Measurements from ENCODE around the gene FLVCR1.
"Not testable (repeated sequence)": the region's sequence is repeated elsewhere in the genome, so short reads cannot be mapped to it uniquely, and the experiment has no call there.

Gene FLVCR1

GRCh38 chr1:212833211-212834207, 24.6 kb upstream of the FLVCR1 start:
- H3K4me3 ChIP-seq (ENCODE audit: low read depth, low read length); H3K36me3 ChIP-seq (ENCODE audit: control insufficient read depth, insufficient read depth, low read length); H3K9ac ChIP-seq (ENCODE audit: low read depth, low read length); H3K9me3 ChIP-seq (ENCODE audit: control insufficient read depth, insufficient read depth, low read length); H3K4me1 ChIP-seq (ENCODE audit: control insufficient read depth, insufficient read depth, low read length); H3K27me3 ChIP-seq (ENCODE audit: control insufficient read depth, insufficient read depth, low read length): not testable (repeated sequence)

GRCh38 chr1:212838145-212838544, 19.9 kb upstream of the FLVCR1 start:
- H3K4me1 ChIP-seq (ENCODE audit: control insufficient read depth, insufficient read depth, low read length): no peaks in the 10 kb centered on the region
- no peaks in the 10 kb centered on the region for H3K36me3 ChIP-seq (ENCODE audit: control insufficient read depth, insufficient read depth, low read length)
- H3K27me3 ChIP-seq (ENCODE audit: control insufficient read depth, insufficient read depth, low read length): no peaks in the 10 kb centered on the region
- H3K9me3 ChIP-seq (ENCODE audit: control insufficient read depth, insufficient read depth, low read length): no peaks in the 10 kb centered on the region
- no peak overlapping the region for H3K4me3 ChIP-seq (ENCODE audit: low read depth, low read length)
- H3K9ac ChIP-seq (ENCODE audit: low read depth, low read length): no peak overlapping the region

- H3K9ac ChIP-seq (ENCODE audit: low read depth, low read length); H3K9me3 ChIP-seq (ENCODE audit: control insufficient read depth, insufficient read depth, low read length); H3K4me1 ChIP-seq (ENCODE audit: control insufficient read depth, insufficient read depth, low read length); H3K27me3 ChIP-seq (ENCODE audit: control insufficient read depth, insufficient read depth, low read length); H3K36me3 ChIP-seq (ENCODE audit: control insufficient read depth, insufficient read depth, low read length); H3K4me3 ChIP-seq (ENCODE audit: low read depth, low read length): not testable (repeated sequence)
These were observed 13.6 kb upstream of the FLVCR1 start for GRCh38 chr1:212844521-212844920.

DNA sequence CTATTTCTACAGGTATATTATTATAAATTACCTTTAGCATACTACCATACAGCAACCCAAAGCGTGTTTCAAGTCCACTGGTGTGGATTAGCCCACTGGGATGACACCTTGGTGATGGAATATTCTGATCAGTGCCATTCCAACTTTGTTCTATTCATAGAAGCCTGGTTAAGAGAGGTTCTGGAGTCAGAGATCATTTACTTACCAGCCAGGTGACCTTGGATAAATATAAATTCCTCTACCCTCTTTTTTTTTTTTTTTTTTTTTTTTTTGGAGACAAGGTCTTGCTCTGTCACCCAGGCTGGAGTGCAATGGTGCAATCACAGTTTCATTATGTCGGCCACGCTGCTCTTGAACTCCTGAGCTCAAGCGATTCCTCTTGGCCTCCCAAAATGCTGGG, 10.5 kb upstream of the FLVCR1 start, which contains the start of gene SPATA45:
Gene SPATA45, minus strand, starts transcription at position 101 of the 400 bp plus-strand sequence. CDS start 11,500 bp downstream, outside the sequence.
- no peaks in the 10 kb centered on the region for H3K9me3 ChIP-seq (ENCODE audit: control insufficient read depth, insufficient read depth, low read length)
- H3K27me3 ChIP-seq (ENCODE audit: control insufficient read depth, insufficient read depth, low read length): no peaks in the 10 kb centered on the region
- peaks cover under 1% of the 10 kb centered on the region for H3K4me1 ChIP-seq (ENCODE audit: control insufficient read depth, insufficient read depth, low read length)
- no peak within 1 kb of the TSS for H3K4me3 ChIP-seq (ENCODE audit: low read depth, low read length)
- H3K36me3 ChIP-seq (ENCODE audit: control insufficient read depth, insufficient read depth, low read length): no peaks in the 10 kb centered on the region
- no peak within 1 kb of the TSS for H3K9ac ChIP-seq (ENCODE audit: low read depth, low read length)

DNA sequence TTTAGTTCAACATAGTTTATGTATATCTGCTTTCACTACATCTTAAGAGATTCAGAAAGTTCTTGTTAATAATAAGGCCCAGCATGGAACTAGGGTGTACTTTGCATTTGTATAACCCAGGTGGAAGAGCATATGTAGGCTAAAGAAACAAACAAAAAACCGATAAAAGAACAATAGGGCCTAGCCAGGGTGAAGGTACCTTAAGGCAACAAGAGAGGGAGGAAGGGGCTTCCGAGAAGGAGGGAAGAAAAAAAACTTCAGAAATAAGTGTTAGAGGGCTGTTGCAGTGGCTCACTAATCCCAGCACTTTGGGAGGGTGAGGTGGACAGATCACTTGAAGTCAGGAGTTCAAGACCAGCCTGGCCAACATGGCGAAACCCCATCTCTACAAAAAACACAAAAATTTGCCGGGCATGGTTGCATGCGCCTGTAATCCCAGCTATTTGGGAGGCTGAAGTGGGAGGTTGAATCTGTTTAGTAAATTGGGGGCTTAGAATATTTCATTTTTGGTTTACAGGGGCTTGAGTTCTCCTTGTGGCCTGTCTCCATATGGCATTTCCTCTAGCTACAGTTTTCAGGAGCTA, 5.9 kb upstream of the FLVCR1 start:
- no peak overlapping the region for H3K4me3 ChIP-seq (ENCODE audit: low read depth, low read length)
- peaks cover 6% of the 10 kb centered on the region for H3K4me1 ChIP-seq (ENCODE audit: control insufficient read depth, insufficient read depth, low read length)
- H3K9ac ChIP-seq (ENCODE audit: low read depth, low read length): no peak overlapping the region
- no peaks in the 10 kb centered on the region for H3K9me3 ChIP-seq (ENCODE audit: control insufficient read depth, insufficient read depth, low read length)
- H3K36me3 ChIP-seq (ENCODE audit: control insufficient read depth, insufficient read depth, low read length): no peaks in the 10 kb centered on the region
- H3K27me3 ChIP-seq (ENCODE audit: control insufficient read depth, insufficient read depth, low read length): no peaks in the 10 kb centered on the region

GRCh38 chr1:212853658-212854057, 4.4 kb upstream of the FLVCR1 start:
- no peak overlapping the region for H3K4me3 ChIP-seq (ENCODE audit: low read depth, low read length)
- no peaks in the 10 kb centered on the region for H3K36me3 ChIP-seq (ENCODE audit: control insufficient read depth, insufficient read depth, low read length)
- peaks cover 6% of the 10 kb centered on the region for H3K4me1 ChIP-seq (ENCODE audit: control insufficient read depth, insufficient read depth, low read length)
- no peak overlapping the region for H3K9ac ChIP-seq (ENCODE audit: low read depth, low read length)
- H3K27me3 ChIP-seq (ENCODE audit: control insufficient read depth, insufficient read depth, low read length): no peaks in the 10 kb centered on the region
- no peaks in the 10 kb centered on the region for H3K9me3 ChIP-seq (ENCODE audit: control insufficient read depth, insufficient read depth, low read length)

GRCh38 chr1:212856755-212857154, 1.3 kb upstream of the FLVCR1 start:
- Histone ChIP-seq H3K36me3 (ENCODE audit: control insufficient read depth, insufficient read depth, low read length) (peaks cover 3% of the 10 kb centered on the region), H3K9ac (ENCODE audit: low read depth, low read length) (peak overlapping the region; percentile 51), H3K4me1 (ENCODE audit: control insufficient read depth, insufficient read depth, low read length) (peaks cover 6% of the 10 kb centered on the region), H3K4me3 (ENCODE audit: low read depth, low read length) (peak overlapping the region; percentile 96), H3K27me3 (ENCODE audit: control insufficient read depth, insufficient read depth, low read length) (no peaks in the 10 kb centered on the region), H3K9me3 (ENCODE audit: control insufficient read depth, insufficient read depth, low read length) (no peaks in the 10 kb centered on the region)

- Histone ChIP-seq H3K4me3 (ENCODE audit: low read depth, low read length) (peak overlapping the region; percentile 96), H3K9ac (ENCODE audit: low read depth, low read length) (peak overlapping the region; percentile 56), H3K27me3 (ENCODE audit: control insufficient read depth, insufficient read depth, low read length) (no peaks in the 10 kb centered on the region), H3K36me3 (ENCODE audit: control insufficient read depth, insufficient read depth, low read length) (peaks cover 5% of the 10 kb centered on the region), H3K9me3 (ENCODE audit: control insufficient read depth, insufficient read depth, low read length) (no peaks in the 10 kb centered on the region), H3K4me1 (ENCODE audit: control insufficient read depth, insufficient read depth, low read length) (peaks cover 5% of the 10 kb centered on the region)
These were observed 588 bp downstream of the FLVCR1 start for GRCh38 chr1:212858461-212859265.

- no peaks in the 10 kb centered on the region for H3K27me3 ChIP-seq (ENCODE audit: control insufficient read depth, insufficient read depth, low read length)
- peak overlapping the region; percentile 96 for H3K4me3 ChIP-seq (ENCODE audit: low read depth, low read length)
- H3K36me3 ChIP-seq (ENCODE audit: control insufficient read depth, insufficient read depth, low read length): peaks cover 13% of the 10 kb centered on the region
- peaks cover 8% of the 10 kb centered on the region for H3K4me1 ChIP-seq (ENCODE audit: control insufficient read depth, insufficient read depth, low read length)
- H3K9me3 ChIP-seq (ENCODE audit: control insufficient read depth, insufficient read depth, low read length): no peaks in the 10 kb centered on the region
- H3K9ac ChIP-seq (ENCODE audit: low read depth, low read length): no peak overlapping the region
These were observed 2.9 kb downstream of the FLVCR1 start for GRCh38 chr1:212860713-212861581.

DNA sequence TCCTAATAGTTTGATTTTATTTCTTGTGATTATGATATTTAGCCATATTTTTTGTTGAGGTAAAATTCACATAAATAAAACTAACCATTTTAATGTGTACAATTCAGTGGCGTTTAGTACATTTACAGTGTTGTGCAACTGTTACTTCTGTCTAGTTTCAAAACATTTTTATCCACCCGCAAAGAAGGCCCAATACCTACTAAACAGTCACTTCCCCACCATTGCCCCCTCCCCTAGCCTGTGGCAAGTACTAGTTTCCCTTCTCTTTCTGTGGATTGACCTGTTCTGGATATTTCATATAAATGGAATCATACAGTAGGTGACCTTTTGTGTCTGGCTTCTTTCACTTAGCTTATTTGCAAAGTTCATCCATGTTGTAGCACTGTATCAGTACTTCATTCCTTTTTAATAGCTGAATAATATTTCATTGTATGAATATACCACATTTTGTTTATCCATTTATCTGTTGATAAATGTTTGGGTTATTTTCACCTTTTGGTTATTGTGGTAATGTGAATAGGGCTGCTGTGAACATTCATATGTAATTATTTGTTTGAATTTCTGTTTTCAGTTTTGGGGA, 4.1 kb downstream of the FLVCR1 start:
- H3K36me3 ChIP-seq (ENCODE audit: control insufficient read depth, insufficient read depth, low read length): peaks cover 13% of the 10 kb centered on the region
- no peaks in the 10 kb centered on the region for H3K9me3 ChIP-seq (ENCODE audit: control insufficient read depth, insufficient read depth, low read length)
- H3K4me3 ChIP-seq (ENCODE audit: low read depth, low read length): peak overlapping the region; percentile 48

More for the DNA sequence above, 4.1 kb downstream of the FLVCR1 start:
- no peak overlapping the region for H3K9ac ChIP-seq (ENCODE audit: low read depth, low read length)
- no peaks in the 10 kb centered on the region for H3K27me3 ChIP-seq (ENCODE audit: control insufficient read depth, insufficient read depth, low read length)
- H3K4me1 ChIP-seq (ENCODE audit: control insufficient read depth, insufficient read depth, low read length): peaks cover 5% of the 10 kb centered on the region
